Activated CD8-positive, alpha-beta memory T cell treated with anti-CD3 and anti-CD28 coated beads, Interleukin-2, amount 50 U/mL, for 48 hours (primary cell): ENCODE measurements around the gene RANBP6.

Source experiments
- DNase-seq: peaks from one replicate; pipeline ENCODE4 v3.0.0-alpha.2; 2020

RANBP6 gene

DNA sequence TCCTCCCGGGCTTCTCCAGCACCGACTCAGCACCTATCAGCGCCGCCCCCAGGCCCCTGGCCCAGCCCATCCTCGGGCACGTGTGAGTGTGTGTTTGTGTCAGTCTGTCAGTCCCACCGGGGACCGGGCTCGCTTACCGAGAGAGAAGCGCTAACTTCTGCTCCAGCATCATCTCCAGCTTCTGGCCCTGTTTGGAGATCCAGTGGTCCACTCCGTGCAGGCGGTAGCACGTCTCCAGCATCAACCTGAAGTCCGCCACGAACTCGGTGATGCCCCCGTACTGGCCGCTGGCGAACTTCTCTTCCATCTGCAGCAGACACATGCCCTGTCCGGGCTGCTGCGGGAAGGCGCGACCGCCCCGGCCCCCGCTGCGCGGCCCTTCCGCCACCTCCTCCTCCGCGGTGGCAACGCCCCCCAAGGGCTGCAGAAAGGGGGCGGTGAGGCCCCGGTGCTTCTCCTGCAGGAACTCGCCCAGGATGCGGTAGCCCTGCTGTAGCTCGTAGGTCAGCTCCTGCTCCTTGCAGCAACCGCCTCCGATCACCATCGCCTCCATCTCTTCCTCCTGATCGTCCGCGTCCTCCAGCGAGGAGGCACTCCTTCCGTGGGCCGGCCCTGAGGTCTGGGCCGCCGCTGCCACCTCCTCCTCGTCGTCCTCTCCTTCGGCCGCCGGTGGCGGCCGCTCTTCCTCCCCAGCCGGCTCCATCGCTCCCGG lies 8.2 kb downstream of the RANBP6 start:
- peak; percentile 95 for DNase-seq

- DNase-seq = no peak
These were observed 8.7 kb downstream of the RANBP6 start for GRCh38 chr9:6006749-6007057.

DNA sequence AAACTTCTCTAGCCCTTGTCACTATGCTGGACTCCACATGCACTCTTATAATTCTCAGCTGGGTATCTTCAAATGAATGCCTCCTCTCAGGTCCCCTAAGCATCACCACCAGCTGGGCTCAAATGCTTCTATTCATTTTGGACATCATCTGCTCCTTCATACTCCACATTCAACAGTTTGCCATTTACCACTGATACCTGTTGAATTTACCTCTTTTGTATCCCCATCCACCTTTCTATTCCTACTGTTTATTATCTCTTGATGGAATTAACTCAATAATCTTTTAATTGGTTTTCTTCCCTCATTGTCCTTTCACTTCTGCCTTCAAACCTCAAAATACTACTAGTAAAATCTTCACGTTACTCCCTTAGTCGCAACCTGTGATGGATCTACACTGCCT lies 14.5 kb downstream of the RANBP6 start:
- no peak for DNase-seq

GRCh38 chr9:5999443-6000101 lies 15.9 kb downstream of the RANBP6 start:
- DNase-seq = no peak

GRCh38 chr9:5994493-5994892 lies 20.9 kb downstream of the RANBP6 start:
- DNase-seq = no peak

- no peak for DNase-seq
These were observed 27.2 kb downstream of the RANBP6 start for GRCh38 chr9:5988265-5988664.

DNA sequence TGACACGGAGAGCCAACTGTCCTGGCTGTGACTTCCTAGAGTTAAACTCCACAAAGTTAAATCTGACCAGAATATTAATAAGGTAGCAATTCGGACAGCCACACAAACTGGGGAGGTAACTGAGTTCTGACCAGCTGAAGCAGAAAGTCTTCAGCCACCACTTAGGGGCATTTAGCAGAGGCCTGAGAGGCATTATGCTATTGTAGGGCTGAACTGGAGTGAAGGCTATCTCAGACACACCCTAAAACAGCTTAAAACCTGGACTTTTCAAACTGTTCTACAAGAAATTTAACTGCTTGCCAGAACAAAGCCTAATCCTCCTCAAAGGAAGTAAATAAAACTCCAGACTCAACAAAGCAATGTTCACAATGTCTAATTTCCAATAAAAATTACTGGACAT lies 32.4 kb downstream of the RANBP6 start:
- no peak for DNase-seq

DNA sequence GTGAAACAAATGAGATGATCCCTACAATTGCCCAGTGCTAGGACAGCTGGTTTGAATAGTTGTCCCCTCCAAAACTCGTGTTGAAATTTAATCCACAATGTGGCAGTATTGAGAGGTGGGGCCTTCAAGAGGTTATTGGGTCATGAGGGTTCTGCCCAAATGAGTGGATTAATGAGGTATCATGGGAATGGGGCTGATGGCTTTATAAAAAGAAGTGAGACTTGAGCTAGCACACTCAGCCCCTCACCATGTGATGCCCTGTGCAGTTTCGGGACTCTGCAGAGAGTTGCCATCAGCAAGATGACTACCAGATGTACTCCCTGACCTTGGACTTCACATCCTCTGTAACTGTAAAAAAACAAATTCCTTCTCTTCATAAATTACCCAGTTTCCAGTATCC lies 33.1 kb downstream of the RANBP6 start:
- DNase-seq = no peak

DNA sequence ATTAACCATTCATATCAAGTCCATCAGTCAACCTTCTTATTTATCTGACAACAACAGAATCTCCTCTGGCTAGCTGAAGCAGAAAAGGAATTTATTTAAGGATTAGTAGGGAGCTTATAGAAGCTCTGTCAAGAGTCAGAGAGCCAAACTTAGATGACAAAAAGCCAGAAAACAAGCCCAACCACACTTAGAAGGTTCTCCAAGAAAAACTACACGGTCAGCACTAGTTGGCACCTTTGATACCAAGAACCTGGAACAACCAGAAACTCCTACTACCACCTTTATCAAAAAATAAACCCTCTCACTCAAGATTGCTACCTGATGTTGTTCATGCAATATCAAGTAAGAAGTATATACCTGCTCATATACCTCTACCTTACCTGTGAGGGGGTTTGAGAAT lies 36.9 kb downstream of the RANBP6 start:
- DNase-seq = no peak

DNA sequence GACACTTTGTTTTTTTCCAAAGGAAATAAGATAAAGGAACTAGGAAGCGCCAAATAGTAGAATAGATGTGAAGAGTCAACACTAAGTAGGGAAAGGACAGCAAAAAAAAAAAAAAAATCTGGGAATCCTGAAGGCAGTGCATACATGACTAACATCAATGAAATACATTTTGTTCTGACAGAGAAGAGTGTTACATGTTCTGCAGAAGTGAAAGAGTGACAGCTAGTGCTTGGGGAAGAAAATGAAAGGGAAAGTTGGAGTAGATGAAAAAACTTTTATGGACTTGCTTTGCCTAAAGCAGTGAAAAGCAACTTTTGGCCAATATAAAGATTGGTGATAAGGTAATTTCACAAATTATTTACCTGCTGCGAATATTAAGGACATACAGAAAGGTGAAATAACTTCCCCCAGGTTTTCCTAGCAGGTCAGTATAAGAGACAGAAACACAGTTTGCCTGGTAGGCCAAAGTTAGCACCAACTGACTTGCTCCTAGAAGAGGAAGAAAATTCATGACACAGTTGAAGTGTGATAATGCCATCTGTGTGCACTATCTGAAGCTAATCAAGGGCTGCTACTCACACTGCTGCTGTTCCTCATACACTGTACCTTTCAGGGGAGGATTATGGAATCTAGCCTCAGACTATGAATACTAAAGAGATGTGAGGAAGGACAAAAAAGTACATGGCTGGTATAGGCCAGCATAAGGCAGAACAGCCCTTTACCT lies 38.6 kb downstream of the RANBP6 start:
- DNase-seq = no peak

- no peak for DNase-seq
These were observed 43.7 kb downstream of the RANBP6 start for GRCh38 chr9:5971740-5972139.
